CD4-positive, alpha-beta T cell treated with Interleukin-10 for 1 hour (primary cell): ENCODE measurements around the gene SLC16A2.
A peak's percentile ranks its signal among the peaks of the same experiment; 100 is the strongest.

Experiments used
- DNase-seq: peaks from one replicate; pipeline ENCODE4 v3.0.0-alpha.2; 2020

Gene SLC16A2

DNA sequence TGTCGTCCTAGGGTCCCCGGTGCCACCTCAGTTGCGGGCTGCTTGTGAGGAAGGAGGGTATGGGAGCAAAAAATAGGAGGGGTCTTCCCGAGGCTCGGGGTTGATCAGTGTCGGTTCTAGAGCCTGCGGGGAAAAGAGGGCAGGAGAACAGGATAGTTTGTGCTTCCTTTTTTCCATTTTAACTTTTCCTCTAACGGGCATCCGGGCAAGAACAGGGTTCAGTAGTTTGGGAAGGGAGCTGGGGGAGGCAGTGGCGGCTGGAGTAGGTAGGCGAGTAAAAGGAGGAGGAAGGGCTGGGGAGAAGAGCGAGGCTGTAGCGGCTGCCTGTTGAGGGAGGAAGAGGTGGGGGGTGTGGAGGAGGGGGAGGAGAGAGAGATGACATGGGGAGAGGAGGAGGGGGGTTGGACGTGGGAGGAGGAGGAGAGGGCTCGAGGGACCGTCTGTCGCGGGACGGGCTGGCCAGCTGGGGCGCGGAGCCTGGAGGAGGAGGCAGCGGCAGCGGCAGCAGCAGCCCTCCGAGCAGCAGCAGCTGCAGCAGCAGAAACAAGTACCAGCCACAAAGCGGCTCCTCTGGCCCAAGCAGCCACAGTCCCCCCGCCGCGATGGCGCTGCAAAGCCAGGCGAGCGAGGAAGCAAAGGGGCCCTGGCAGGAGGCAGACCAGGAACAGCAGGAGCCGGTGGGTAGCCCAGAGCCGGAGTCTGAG lies at the start of gene SLC16A2:
SLC16A2 (plus strand) TSS at position 458 of the 704 bp plus-strand sequence; CDS start at position 603, 145 bp downstream.
- peak; percentile 27 for DNase-seq

- DNase-seq, result no peak
Measured at GRCh38 chrX:74372272-74372671, 49.0 kb upstream of the SLC16A2 start.

DNA sequence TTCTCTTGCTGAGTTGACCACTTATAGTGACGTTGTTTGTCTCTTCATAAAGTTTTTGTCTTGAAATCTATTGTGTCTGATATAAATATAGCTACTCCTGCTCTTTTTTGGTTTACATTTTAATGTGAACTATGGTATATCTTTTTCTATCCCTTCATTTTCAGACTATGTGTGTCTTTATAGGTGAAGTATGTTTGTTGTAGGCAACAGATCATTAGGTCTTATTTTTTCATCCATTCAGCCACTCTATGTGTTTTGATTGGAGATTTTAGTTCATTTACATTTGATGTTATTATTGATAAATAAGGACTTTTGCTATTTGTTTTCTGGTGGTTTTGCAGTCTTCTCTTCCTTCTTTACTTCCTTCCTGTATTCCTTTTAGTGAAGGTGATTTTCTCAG lies 44.0 kb upstream of the SLC16A2 start:
- DNase-seq, result no peak

- DNase-seq, result peak; percentile 50
Measured at GRCh38 chrX:74382613-74383012, 38.7 kb upstream of the SLC16A2 start.

DNA sequence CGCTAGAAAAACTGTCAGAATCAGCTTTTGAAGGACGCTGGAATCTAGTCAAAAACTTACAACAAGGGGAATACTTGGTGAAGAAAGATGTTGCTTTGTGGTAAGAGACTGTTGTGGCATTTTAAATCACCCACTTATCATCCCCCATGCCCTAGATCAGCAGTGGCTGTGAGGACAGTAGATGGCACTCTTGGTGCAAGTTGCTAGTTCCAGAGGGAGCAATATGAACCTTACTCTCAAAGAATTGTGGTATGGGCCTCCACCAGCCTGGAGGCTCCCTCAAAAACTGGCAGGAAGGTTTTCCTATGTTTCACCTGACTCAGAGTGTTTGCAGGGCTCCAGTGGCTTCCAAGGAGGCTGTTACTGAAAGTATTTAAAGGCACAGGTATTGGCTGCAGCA lies 37.7 kb upstream of the SLC16A2 start:
- peak; percentile 3 for DNase-seq

- no peak for DNase-seq
Measured at GRCh38 chrX:74389016-74389722, 32.1 kb upstream of the SLC16A2 start.

- no peak for DNase-seq
Measured at GRCh38 chrX:74395556-74395955, 25.7 kb upstream of the SLC16A2 start.

DNA sequence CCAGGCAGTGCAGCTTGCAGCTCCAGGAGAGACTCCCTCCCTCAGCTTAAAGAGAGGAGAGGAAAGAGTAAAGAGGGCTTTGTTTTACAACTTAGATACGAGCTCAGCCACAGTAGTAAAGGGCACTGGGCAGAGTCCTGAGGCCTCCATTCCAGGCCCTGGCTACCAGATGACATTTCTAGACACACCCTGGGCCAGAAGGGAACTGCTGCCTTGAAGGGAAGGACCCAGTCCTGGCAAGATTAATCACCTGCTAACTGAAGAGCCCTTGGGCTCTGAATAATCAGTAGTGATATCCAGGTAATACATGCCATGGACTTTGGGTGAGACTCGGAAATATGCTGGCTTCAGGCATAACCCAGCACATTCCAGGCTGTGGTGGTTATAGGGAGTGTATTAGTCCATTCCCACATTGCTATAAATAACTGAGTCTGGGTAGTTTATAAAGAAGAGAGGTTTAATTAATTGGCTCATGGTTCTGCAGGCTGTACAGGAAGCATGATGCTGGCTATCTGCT lies 15.3 kb upstream of the SLC16A2 start:
- DNase-seq, result no peak

GRCh38 chrX:74408304-74408703 lies 13.0 kb upstream of the SLC16A2 start:
- DNase-seq, result no peak

DNA sequence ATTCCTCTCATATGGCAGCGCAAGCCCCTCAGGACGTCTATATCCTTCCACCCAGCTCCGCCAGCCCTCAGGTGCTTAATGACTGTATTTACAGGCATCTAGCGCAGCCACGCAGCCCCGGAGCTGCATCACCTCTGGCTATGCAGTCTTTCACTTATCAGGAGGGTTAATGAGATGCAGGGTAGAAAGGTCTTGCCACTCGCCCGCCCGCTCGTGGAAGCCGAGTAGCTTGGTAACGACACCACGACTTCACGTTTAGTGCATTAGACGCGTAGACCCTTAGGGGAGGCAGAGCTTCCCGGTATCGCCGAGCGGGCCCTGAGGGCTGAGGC lies 1.5 kb upstream of the SLC16A2 start:
- no peak for DNase-seq

GRCh38 chrX:74420196-74421035 lies 877 bp upstream of the SLC16A2 start:
- peak; percentile 9 for DNase-seq

- DNase-seq, result no peak
Measured at GRCh38 chrX:74421740-74422352, 553 bp downstream of the SLC16A2 start.

DNA sequence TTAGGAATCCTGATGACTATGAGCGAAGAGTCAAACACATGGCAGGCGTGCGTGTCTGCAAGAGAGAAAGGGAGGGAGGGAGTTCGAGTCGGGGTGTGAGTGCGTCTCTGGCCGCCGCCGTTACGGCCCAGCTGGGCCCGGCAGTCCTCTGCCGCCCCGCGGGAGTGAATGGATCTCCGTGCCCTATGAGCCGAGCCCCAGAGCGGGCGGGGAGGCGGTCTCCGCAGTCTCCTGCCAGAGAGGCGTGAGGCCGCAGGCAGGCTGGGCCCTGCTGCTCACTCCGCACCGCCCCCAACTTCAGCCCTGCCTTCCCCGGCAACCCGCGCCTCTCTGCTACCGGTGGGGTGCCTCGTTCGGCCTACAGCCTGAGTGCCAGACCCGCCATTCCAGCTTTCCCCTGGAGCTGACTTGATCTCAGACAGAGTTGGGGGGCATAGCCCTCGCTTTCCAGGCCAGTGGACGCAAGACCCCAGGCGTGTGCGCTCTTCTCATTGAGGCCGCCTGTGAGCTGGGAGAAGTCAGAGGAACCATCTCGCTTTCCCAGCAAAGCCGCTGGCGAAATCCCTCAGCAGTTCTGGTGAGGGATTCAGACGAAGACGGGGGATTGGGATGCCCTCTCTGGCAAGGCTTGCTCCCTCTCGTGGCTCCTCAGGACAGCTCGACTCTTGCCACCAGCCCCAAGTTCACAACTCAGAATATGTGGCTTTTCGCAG lies 1.4 kb downstream of the SLC16A2 start:
- no peak for DNase-seq

GRCh38 chrX:74423289-74423998 lies 2.2 kb downstream of the SLC16A2 start:
- DNase-seq, result no peak

DNA sequence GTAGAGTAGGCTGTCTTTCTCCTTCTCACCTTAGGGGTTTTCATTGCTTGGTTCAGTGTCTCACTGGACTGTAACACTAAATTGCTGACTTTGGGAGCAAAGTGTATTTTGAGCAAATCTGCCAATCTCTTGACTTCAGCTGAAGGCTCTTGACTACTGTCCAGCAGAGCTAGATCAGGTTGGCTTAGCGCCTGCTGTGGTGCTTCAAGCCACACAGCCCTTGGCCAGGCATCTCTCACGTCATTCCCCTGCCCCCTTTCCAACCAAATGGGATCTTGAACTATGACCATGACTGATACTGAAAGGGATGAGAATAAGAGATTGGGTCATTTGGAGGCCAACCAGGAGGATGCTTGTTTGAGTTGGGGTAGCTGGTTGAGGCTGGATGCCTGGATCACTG lies 4.8 kb downstream of the SLC16A2 start:
- no peak for DNase-seq

GRCh38 chrX:74426615-74427014 lies 5.3 kb downstream of the SLC16A2 start:
- DNase-seq, result no peak

DNA sequence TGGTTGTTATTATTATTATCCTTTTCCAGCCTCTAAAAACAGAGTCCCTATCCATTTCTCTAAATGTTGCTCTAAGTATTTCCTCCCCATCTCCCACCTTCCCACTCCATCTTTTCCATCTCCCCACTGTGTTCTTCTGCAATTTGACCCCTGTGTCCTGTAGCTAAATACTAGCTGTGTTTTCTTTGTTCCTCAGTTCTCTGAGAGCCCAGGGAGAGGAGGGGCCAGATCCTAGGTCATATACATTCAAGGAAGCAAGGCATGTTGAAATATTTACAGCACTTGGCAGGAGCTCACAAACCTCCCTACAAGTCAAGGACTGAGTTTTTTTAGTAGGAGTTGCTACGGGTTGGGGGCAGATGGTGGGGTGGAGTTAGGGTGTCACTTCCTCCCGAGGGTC lies 10.5 kb downstream of the SLC16A2 start:
- DNase-seq, result no peak

DNA sequence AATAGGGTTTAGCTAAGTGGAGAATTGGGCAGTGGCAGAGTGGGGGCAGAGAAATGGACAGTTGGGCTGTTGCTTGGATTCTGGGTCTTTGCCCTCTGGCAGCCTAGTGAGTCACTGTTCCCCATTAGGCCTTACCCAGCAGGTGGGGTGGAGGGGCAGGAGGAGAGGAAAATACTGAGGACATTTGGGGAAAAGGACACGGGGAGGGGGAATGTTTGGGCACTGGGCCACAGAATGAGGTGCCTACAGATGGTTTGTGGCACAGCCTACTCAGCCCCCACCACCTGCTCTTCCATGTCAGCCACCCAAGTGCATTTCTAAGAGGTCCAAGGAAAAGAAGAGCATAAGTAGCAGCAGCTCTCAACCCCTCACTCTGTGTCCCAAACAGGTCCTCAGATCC lies 13.0 kb downstream of the SLC16A2 start:
- no peak for DNase-seq

DNA sequence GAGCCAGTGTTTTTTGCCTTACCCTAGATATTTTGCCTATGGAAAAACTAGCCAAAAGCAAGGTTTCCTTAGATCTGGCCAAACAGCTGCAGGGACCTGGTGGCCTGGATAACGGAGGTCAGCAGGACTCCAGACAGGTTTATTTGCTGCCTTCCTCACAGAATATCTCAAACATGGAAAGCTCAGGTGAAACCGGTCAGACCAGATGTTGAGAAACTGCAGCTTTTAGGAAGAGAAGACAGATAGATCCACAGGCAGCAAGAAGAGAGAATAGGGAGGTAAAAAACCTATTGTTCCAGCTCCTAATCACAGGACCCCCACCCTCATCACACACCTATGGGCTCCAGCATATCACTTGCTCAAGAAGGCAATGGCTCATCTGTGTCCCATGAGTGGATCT lies 16.2 kb downstream of the SLC16A2 start:
- no peak for DNase-seq

- no peak for DNase-seq
Measured at GRCh38 chrX:74438764-74439163, 17.5 kb downstream of the SLC16A2 start.

GRCh38 chrX:74445099-74445498 lies 23.8 kb downstream of the SLC16A2 start:
- no peak for DNase-seq

DNA sequence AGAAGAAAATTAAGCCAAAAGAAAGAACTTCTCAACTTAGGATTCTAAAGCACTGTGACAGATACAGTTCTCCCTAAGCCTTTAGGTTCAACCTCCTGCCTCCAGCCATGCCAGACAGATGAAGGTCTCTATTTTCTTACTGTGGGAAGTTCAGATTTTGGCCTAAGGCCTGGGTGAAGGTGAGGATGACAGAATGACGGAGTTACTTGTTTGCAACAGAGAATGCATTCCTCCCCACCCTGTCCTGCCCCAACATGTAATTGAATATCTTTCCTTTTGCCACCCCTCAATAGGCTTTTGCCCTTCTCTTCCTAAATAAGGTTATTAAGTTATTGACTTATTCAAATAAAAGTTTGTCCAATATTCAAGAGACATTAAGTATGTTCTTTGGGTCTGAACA lies 25.6 kb downstream of the SLC16A2 start:
- DNase-seq, result no peak
